PFSK-1 (cell line): ENCODE data around the gene PPM1M.

ENCODE experiments used
- FOXP2 ChIP-seq: optimal IDR thresholded peaks from 2 replicates; pipeline ENCODE3; 2011; ENCODE audit warnings: borderline replicate concordance, control low read depth, inconsistent platforms; ENCODE audit not compliant: insufficient read depth; ENCODE audit errors: extremely low read length, extremely low read depth
- POLR2AphosphoS5 ChIP-seq: IDR thresholded peaks from 2 replicates; pipeline ENCODE4 v1.6.1; 2012; ENCODE audit warnings: low read depth, mild to moderate bottlenecking, control low read depth, low read length, moderate library complexity
- REST ChIP-seq, 2 experiments: IDR thresholded peaks; 2 replicates each; pipeline versions ENCODE4 v1.6.1 to v1.8.0; 2011 to 2012; ENCODE audit warnings: low read depth in 2 of 2, low read length in 2 of 2, control low read depth in 1 of 2, inconsistent platforms in 1 of 2, mild to moderate bottlenecking in 1 of 2, moderate library complexity in 1 of 2; ENCODE audit not compliant: insufficient read depth in 1 of 2
- SIN3A ChIP-seq: IDR thresholded peaks from 2 replicates; pipeline ENCODE4 v1.6.1; 2012; ENCODE audit warnings: mild to moderate bottlenecking, low read length, moderate library complexity, borderline replicate concordance; ENCODE audit not compliant: insufficient read depth
- TAF1 ChIP-seq: IDR thresholded peaks from 2 replicates; pipeline ENCODE4 v1.6.1; 2012; ENCODE audit warnings: low read length, control low read depth, borderline replicate concordance; ENCODE audit not compliant: insufficient read depth

Gene PPM1M

DNA sequence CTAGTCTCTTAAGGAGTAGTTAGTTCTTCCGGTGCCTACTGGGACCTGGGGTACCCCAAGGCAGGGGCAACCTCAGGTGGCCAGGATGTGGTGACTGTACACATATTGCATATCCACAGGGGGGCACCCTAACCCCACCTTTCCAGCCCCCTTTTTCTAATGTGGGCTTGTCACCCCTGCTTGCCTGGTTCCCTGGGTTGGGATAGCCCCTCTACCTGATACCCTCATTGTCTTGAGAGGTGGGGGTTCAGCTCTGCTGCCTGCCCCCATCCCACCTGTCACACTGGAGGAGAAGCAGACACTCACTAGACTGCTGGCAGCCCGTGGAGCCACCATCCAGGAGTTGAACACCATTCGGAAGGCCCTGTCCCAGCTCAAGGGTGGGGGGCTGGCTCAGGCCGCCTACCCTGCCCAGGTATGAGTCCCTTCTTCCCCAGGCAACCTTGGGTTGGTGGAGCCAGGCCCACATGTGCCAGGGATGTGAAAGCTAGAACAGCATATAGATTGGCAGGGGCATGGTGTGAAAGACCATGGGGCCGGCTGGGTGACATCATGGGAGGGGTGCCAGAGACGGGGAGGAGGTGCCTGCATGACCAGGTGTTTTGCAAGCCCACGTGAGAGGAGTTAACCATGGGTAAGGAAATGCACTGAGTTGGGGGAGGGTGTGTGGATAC, 46.1 kb downstream of the PPM1M start:
- TF ChIP-seq POLR2AphosphoS5 = no peak
- no peak for TF ChIP-seq TAF1
- no peak for TF ChIP-seq FOXP2
- TF ChIP-seq SIN3A = no peak

DNA sequence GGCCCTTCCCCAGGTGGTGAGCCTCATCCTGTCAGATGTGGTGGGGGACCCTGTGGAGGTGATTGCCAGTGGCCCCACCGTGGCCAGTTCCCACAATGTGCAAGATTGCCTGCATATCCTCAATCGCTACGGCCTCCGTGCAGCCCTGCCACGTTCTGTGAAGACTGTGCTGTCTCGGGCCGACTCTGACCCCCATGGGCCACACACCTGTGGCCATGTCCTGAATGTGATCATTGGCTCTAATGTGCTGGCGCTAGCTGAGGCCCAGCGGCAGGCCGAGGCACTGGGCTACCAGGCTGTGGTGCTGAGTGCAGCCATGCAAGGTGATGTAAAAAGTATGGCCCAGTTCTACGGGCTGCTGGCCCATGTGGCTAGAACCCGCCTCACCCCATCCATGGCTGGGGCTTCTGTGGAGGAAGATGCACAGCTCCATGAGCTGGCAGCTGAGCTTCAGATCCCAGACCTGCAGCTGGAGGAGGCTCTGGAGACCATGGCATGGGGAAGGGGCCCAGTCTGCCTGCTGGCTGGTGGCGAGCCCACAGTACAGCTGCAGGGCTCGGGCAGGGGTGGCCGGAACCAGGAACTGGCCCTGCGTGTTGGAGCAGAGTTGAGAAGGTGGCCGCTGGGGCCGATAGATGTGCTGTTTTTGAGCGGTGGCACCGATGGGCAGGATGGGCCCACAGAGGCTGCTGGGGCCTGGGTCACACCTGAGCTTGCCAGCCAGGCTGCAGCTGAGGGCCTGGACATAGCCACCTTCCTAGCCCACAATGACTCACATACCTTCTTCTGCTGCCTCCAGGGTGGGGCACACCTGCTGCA, 46.9 kb downstream of the PPM1M start:
- TF ChIP-seq POLR2AphosphoS5 = no peak
- no peak for TF ChIP-seq SIN3A
- TF ChIP-seq FOXP2 = no peak
- TF ChIP-seq TAF1 = no peak
- TF ChIP-seq REST (IDR thresholded peaks at IDR 0.05; ENCODE audit: insufficient read depth in 1 of 2, low read depth in 2 of 2, low read length in 2 of 2) = no peak

- TF ChIP-seq SIN3A = no peak
- TF ChIP-seq POLR2AphosphoS5 = no peak
- no peak for TF ChIP-seq REST (IDR thresholded peaks at IDR 0.05; ENCODE audit: insufficient read depth in 1 of 2, low read depth in 2 of 2, low read length in 2 of 2)
- TF ChIP-seq FOXP2 = no peak
- TF ChIP-seq TAF1 = no peak
These were observed 48.1 kb downstream of the PPM1M start for GRCh38 chr3:52293491-52294319.

DNA sequence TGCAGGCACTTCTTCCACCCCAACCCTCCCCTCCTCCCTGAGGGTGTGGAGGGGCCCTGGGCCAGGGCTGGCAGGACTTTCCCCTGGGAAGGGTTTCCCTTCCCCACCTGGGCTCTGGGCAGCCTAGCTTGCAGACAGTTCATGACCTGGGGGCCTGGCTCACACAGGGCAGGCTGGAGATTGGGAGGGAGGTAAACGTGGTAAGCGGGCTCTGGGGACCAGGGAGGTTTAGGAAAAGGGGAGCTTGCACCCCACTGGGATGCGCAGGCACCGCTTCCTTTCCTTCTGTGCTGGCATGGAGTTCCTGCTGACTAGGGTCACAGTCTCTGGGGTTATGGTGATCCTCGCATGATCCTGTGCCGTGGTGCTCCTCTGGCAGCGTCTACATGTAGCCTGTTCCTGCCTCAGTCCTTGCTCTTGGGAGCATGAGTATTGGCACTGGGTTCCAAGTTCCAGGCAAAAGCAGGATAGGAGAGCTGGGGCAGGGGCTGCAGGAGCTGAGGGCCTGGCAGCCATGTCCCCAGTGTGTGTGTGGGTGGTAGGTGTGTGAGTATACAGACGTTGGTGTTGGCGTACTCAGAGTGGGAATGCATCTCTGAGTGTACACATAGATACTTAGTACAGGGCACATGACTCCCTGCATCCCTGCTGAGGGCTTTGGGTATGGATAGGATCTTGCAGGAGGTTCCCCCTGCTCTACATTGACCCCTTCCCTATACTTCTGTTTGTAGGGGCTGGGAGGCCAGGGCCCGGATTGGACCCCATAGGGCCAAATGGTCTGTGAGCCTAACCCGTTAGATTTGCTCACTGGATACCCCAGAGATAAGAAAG, 49.0 kb downstream of the PPM1M start:
- TF ChIP-seq TAF1 (no peak), FOXP2 (no peak), SIN3A (no peak), POLR2AphosphoS5 (no peak), REST (IDR thresholded peaks at IDR 0.05; ENCODE audit: insufficient read depth in 1 of 2, low read depth in 2 of 2, low read length in 2 of 2) (no peak)
